Lower lobe of right lung (tissue), 2 donors: ENCODE measurements around the gene TMEM167B. TPM values are rescaled to one million over a fixed set of nuclear protein-coding genes. Genes with fewer than 3 reads are reported as not detected.

Source experiments
- ATAC-seq, 2 donors: fragments of 200-7000 bp; cut with Tn5 transposase; one replicate each; pipeline ENCODE4 v1.9.1; 2020 to 2022; ENCODE audit warnings: mild to moderate bottlenecking in 2 of 2, moderate library complexity in 2 of 2
- DNase-seq: peaks from one replicate; pipeline ENCODE4 v3.0.0-alpha.2; 2020
- H3K27ac ChIP-seq: fragments of 200-600 bp; one replicate; pipeline ENCODE4 v1.8.0; 2022
- H3K27me3 ChIP-seq: fragments of 200-600 bp; one replicate; pipeline ENCODE4 v1.8.0; 2022; ENCODE audit warnings: low read depth
- H3K36me3 ChIP-seq: fragments of 200-600 bp; one replicate; pipeline ENCODE4 v1.8.0; 2022; ENCODE audit warnings: mild to moderate bottlenecking
- H3K4me1 ChIP-seq: fragments of 200-600 bp; one replicate; pipeline ENCODE4 v1.8.0; 2022
- H3K4me3 ChIP-seq: fragments of 200-600 bp; one replicate; pipeline ENCODE4 v1.8.0; 2022; ENCODE audit warnings: mild to moderate bottlenecking
- H3K9me3 ChIP-seq: fragments of 200-600 bp; one replicate; pipeline ENCODE4 v1.8.0; 2022
- intact Hi-C: fragments of 100-400 bp; cut with DNase I; formaldehyde crosslinking; loops from one replicate; pipeline ENCODE4 v1.11.0; 2022
- total RNA-seq: library from RNA; stranded (reverse); fragmentation: NEBNext Ultra II Directional; extraction: Animal tissue kit (Norgen Biotek cat#: 25700); gene quantifications from one replicate; pipeline ENCODE4 v1.2.1, GENCODE V29; 2021
- TF ChIP-seq, protein P1 (sequence below): fragments of 200-600 bp; IDR thresholded peaks from one replicate; pipeline ENCODE4 v1.8.0; 2022; ENCODE audit warnings: antibody characterized with exemption, mild to moderate bottlenecking
- donor health status: DM: no; HTN: yes; CAD: no; lungs with severe emphysema.

TMEM167B gene
- total RNA-seq, 1 donor from 2014 or later, result 45.9 TPM

DNA sequence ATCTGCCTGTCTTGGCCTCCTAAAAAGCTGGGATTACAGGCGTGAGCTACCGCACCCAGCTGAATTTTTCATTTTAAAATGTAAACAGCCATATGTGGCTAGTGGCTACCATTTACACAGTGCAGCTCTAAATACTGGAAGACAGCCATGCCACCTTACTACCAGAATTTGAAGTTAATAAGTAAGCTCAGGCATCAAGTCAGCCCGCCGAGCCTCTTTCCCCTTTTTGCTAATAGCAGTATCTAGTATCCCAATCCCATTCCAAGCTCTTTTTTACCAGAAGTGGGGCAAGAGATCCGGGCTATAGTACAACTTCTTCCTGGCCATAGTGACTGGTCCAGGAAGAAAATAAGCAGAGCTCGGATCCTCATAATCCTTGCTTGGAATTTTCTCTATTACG lies 29.9 kb upstream of the TMEM167B start:
- TF ChIP-seq, protein P1, sequence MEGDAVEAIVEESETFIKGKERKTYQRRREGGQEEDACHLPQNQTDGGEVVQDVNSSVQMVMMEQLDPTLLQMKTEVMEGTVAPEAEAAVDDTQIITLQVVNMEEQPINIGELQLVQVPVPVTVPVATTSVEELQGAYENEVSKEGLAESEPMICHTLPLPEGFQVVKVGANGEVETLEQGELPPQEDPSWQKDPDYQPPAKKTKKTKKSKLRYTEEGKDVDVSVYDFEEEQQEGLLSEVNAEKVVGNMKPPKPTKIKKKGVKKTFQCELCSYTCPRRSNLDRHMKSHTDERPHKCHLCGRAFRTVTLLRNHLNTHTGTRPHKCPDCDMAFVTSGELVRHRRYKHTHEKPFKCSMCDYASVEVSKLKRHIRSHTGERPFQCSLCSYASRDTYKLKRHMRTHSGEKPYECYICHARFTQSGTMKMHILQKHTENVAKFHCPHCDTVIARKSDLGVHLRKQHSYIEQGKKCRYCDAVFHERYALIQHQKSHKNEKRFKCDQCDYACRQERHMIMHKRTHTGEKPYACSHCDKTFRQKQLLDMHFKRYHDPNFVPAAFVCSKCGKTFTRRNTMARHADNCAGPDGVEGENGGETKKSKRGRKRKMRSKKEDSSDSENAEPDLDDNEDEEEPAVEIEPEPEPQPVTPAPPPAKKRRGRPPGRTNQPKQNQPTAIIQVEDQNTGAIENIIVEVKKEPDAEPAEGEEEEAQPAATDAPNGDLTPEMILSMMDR, result no peak
- Histone ChIP-seq H3K27ac (no peak overlapping the region), H3K4me1 (no peaks in the 10 kb centered on the region), H3K36me3 (peaks cover 27% of the 10 kb centered on the region), H3K27me3 (no peaks in the 10 kb centered on the region), H3K4me3 (no peak overlapping the region), H3K9me3 (no peaks in the 10 kb centered on the region)
- intact Hi-C loops, result no loop called here
- DNase-seq (no peak), ATAC-seq (no peak)

DNA sequence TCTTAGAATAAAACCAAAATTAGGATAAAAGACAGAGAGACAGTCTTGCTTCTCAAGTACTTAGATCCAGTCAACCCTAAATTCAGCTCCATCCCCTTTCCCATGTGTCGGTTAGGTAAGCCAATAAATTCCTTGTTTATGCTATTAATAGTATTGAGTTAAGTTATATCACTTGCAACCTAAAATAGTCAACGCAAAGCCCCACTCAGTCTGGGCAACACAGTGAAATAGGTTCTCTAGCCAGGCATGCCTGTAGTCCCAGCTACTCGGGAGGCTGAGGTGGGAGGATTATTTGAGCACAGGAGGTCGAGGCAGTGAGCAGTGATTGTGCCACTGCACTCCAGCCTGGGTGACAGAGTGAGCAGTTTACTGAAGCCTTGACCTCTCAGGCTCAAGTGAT lies 29.4 kb upstream of the TMEM167B start:
- Histone ChIP-seq H3K9me3 (no peaks in the 10 kb centered on the region), H3K27me3 (no peaks in the 10 kb centered on the region), H3K4me3 (no peak overlapping the region), H3K4me1 (no peaks in the 10 kb centered on the region), H3K36me3 (peaks cover 31% of the 10 kb centered on the region), H3K27ac (no peak overlapping the region)
- DNase-seq (no peak), ATAC-seq (no peak)
- TF ChIP-seq, protein P1, result no peak
- intact Hi-C loops, result no loop called here

DNA sequence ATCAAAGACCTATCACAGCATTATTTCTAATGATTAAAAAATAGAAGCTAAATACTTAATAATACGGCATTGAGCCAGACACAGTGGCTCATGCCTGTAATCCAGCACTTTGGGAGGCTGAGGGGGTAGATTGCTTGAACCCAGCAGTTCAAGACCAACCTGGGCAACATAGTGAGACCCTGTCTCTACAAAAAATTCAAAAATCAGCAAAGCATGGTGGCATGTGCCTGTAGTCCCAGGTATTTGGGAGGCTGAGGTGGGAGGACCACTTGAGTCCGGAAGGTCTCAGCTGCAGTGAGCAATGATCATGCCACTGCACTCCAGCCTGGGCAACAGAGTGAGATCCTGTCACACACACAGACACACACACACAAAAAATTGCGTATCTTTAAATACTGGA lies 25.4 kb upstream of the TMEM167B start:
- peaks cover 64% of the 10 kb centered on the region for H3K36me3 ChIP-seq
- TF ChIP-seq, protein P1, result no peak
- no peaks in the 10 kb centered on the region for H3K27me3 ChIP-seq
- H3K4me1 ChIP-seq, result no peaks in the 10 kb centered on the region
- no peak overlapping the region for H3K27ac ChIP-seq
- DNase-seq (no peak), ATAC-seq (no peak)
- no peak overlapping the region for H3K4me3 ChIP-seq
- no peaks in the 10 kb centered on the region for H3K9me3 ChIP-seq
- intact Hi-C loops, result no loop called here

GRCh38 chr1:109067883-109068282 lies 22.7 kb upstream of the TMEM167B start:
- intact Hi-C loops, result no loop called here
- Histone ChIP-seq H3K27ac (no peak overlapping the region), H3K4me1 (no peaks in the 10 kb centered on the region), H3K27me3 (no peaks in the 10 kb centered on the region), H3K36me3 (peaks cover 77% of the 10 kb centered on the region), H3K9me3 (no peaks in the 10 kb centered on the region), H3K4me3 (no peak overlapping the region)
- DNase-seq (no peak), ATAC-seq (no peak)
- TF ChIP-seq, protein P1, result no peak

DNA sequence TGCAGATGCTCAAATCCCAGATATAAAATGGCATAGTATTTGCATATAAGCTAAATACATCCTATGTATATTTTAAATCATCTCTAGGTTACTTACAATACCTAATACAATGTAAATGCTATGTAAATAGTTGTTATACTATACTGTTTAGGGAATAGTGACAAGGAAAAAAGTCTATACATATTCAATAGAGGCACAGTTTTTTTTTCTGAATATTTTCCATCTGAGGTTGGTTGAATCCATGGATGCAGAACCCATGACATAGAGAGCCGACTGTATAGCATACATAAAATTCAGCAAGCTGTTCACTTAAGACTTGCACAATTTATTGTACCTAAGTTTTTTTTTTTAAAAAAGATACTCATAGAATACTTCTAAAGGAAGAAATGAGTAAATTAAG lies 21.3 kb upstream of the TMEM167B start:
- no peaks in the 10 kb centered on the region for H3K27me3 ChIP-seq
- no peak for ATAC-seq
- no peak overlapping the region for H3K27ac ChIP-seq
- H3K4me3 ChIP-seq, result no peak overlapping the region
- intact Hi-C loops, result no loop called here
- H3K9me3 ChIP-seq, result no peaks in the 10 kb centered on the region
- H3K36me3 ChIP-seq, result peaks cover 73% of the 10 kb centered on the region
- TF ChIP-seq, protein P1, result no peak
- no peaks in the 10 kb centered on the region for H3K4me1 ChIP-seq
- DNase-seq, result no peak
